MM.1S (cell line): ENCODE results near the gene ZBTB7C.

Source experiments
- EZH2 ChIP-seq: fragments of 300-600 bp; sonication (generic); optimal IDR thresholded peaks from 2 replicates; pipeline ENCODE3; 2017; ENCODE audit warnings: low read depth, mild to moderate bottlenecking, antibody characterized with exemption, low read length, mixed read lengths
- EZH2phosphoT487 ChIP-seq: fragments of 300-600 bp; sonication (generic); IDR thresholded peaks from 2 replicates; pipeline ENCODE4 v1.6.1; 2018; ENCODE audit warnings: antibody characterized with exemption, low read length
- TF ChIP-seq, protein P1 (sequence below): fragments of 300-600 bp; sonication (generic); IDR thresholded peaks from 2 replicates; pipeline ENCODE4 v1.5.1; 2016; ENCODE audit warnings: antibody characterized with exemption, low read length, mixed read lengths

DNA sequence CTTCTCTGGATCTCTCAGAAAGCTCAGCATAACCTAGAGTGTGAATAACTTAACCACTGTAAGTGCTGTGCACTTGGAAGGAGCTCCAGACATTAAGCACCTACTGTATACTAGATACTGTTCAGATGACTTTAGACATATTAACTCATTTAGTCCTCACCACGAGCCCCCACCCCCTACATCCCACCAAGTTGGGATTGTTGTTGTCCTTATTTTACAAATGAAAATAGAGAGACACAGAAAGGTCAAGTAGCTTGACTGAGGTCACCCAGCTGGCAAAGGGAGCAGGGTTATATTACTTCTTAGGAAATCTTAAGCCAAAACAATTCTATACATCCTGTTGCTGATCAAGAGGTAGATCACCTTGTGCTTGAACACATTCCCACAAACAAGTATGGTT is 244.5 kb downstream of the ZBTB7C start:
- TF ChIP-seq, protein P1, sequence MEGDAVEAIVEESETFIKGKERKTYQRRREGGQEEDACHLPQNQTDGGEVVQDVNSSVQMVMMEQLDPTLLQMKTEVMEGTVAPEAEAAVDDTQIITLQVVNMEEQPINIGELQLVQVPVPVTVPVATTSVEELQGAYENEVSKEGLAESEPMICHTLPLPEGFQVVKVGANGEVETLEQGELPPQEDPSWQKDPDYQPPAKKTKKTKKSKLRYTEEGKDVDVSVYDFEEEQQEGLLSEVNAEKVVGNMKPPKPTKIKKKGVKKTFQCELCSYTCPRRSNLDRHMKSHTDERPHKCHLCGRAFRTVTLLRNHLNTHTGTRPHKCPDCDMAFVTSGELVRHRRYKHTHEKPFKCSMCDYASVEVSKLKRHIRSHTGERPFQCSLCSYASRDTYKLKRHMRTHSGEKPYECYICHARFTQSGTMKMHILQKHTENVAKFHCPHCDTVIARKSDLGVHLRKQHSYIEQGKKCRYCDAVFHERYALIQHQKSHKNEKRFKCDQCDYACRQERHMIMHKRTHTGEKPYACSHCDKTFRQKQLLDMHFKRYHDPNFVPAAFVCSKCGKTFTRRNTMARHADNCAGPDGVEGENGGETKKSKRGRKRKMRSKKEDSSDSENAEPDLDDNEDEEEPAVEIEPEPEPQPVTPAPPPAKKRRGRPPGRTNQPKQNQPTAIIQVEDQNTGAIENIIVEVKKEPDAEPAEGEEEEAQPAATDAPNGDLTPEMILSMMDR, result no peak
- TF ChIP-seq EZH2phosphoT487 (no peak), EZH2 (no peak)
